AML-193 (cell line): ENCODE data around the gene GTSE1.

Source experiments
- DNase-seq, 2 experiments: peaks; one replicate each; lab custom pipeline; 2025; lab: John Stamatoyannopoulos, UW

GTSE1 gene

DNA sequence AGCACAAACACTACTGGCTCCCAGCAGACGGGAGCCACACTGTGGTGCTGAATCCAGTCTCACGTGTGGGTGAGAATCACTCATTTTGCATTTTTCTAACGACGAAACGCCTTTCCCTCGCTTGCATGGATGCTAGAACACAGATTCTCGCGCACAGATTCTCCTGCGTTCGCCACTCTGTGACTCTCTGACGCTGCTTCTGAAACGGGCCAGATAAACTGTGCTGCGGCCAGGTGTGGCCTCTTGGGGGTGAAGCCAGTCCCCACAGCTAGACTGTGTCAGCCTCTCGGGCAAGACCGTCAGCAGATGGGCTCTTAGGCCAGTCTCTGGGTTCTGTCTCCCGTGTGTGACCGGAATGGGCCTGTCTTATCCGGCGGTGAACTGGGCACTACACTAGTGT is 83.4 kb downstream of the GTSE1 start:
- no peak for DNase-seq
